ENCODE measurements around the gene GIMAP4. TPM values are rescaled to one million over a fixed set of nuclear protein-coding genes. Genes with fewer than 3 reads are reported as not detected.
A peak's percentile ranks its signal among the peaks of the same experiment; 100 is the strongest.
"Not testable (repeated sequence)": the region's sequence is repeated elsewhere in the genome, so short reads cannot be mapped to it uniquely, and the experiment has no call there.

Gene GIMAP4
- total RNA-seq, 2 experiments from 2014 or later = 180 to 193 TPM

DNA sequence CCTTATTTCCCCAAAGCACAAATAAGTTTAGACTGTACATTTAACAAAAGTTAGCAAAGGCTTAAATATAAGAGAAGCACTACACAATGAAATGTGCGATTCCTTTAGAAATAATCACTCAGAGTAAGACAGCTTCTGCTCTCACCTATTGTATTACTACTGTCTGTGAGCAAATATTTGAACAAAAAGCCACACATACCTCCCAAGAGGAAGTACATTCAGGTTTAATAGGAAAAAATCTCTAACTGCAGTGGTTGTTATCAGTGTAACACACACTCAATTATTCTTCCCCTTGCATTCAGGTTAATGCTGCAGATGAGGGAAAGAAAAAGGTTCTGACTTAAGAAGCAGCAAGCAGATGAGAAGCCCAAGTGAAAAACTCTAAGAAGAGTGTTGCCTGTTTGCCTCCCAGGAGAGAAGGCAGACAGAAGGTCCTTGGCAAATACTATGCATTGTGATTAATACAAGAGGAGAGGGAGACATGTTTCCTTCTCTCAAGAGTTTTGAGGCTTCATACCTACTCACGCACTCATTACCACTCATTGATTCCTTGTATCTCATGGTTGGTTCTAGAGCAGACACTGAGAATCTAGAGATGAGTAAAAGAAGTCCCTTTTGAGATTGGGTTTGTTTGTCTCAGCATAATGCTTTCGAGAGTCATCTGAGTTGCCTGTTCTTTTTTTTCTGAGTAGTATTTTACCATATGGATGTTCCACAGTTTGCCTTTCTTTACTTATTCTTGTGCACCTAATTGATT lies 13.6 kb downstream of the GIMAP4 start:
- Mint-ChIP-seq H3K27ac (peak overlapping the region; percentile 27), H3K27me3 (ENCODE audit: low read depth) (no peaks in the 10 kb centered on the region), H3K4me1 (ENCODE audit: low read depth) (peaks cover 36% of the 10 kb centered on the region), H3K9me3 (peaks cover 65% of the 10 kb centered on the region), H3K4me3 (no peak overlapping the region), H3K36me3 (ENCODE audit: low read depth) (peaks cover 30% of the 10 kb centered on the region)
- no peak for DNase-seq
- CTCF ChIA-PET = no interaction called here
- intact Hi-C loops (cut with micrococcal nuclease) = no loop called here

DNA sequence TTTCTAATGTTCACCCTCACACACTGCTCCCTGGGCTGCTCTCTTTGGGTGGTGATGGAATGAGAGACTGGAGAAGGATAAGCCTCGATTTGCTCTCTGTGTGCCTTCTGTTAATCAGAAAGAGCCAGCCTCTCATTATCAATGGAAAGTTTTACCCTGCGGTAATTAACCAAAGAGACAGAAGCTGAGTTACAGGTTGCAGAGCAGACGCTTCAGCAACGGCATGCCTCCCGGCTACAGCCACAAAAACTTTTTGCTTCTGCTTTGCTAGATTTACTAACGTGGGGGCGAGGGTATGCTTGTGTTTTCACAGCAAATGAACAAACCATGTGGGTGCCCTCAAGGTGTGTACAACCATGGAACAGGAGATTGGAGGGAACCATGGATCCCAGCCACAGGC lies 18.0 kb downstream of the GIMAP4 start:
- no peaks in the 10 kb centered on the region for H3K27me3 Mint-ChIP-seq (ENCODE audit: low read depth)
- H3K4me3 Mint-ChIP-seq = peak overlapping the region; percentile 5
- H3K36me3 Mint-ChIP-seq (ENCODE audit: low read depth) = peaks cover 16% of the 10 kb centered on the region
- peaks cover 45% of the 10 kb centered on the region for H3K9me3 Mint-ChIP-seq
- intact Hi-C loops (cut with micrococcal nuclease) = no loop called here
- no peak for DNase-seq
- CTCF ChIA-PET = interaction anchor here (1.6 kb wide), 1 partner anchor 30 kb away, joined by 4 read pairs; no protein-coding TSS in a partner anchor
- H3K27ac Mint-ChIP-seq = peak overlapping the region; percentile 56
- H3K4me1 Mint-ChIP-seq (ENCODE audit: low read depth) = peaks cover 48% of the 10 kb centered on the region

DNA sequence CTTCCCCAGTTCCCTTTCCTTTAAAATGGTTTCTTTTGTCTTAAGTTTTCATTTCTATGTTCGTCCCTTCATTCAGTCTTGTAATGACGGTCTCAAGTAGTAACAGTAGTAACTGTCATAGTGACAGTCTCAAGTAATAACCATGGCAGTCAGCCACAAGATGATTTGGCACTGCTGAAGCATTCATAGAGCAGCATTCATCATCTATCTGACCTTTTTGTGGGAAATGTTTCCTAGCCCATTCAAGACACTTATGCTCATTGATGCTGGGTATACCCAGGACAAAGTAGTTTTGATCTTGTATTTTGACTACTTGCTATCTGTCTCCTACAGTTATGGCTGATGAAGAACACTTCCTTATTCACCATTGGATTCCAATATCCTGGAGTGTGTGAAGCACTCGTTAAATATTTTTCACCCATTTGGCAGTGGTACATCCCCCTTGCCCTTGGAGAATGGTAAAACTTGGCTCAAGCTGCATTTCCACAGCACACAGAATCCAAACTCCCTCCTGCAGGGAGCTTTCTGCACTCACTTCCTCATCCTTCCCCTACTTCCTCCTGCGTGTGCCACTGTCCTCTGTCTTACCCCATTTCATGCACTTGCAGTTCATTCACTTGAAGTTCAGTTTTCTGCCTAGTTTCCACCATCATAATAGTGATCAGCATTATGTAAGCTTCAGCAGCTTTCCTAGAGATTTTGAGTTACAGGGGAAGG lies 19.0 kb downstream of the GIMAP4 start:
- H3K4me1 Mint-ChIP-seq (ENCODE audit: low read depth) = peaks cover 48% of the 10 kb centered on the region
- no peak overlapping the region for H3K4me3 Mint-ChIP-seq
- peaks cover 35% of the 10 kb centered on the region for H3K9me3 Mint-ChIP-seq
- CTCF ChIA-PET = interaction anchor here (0.8 to 1.6 kb wide), 5 partner anchors 11 to 149 kb away, joined by 3 to 4 read pairs (median 3); no protein-coding TSS in a partner anchor
- DNase-seq = peak; percentile 49
- H3K27me3 Mint-ChIP-seq (ENCODE audit: low read depth) = no peaks in the 10 kb centered on the region
- intact Hi-C loops (cut with micrococcal nuclease) = no loop called here
- H3K27ac Mint-ChIP-seq = peak overlapping the region; percentile 68
- peaks cover 11% of the 10 kb centered on the region for H3K36me3 Mint-ChIP-seq (ENCODE audit: low read depth)

DNA sequence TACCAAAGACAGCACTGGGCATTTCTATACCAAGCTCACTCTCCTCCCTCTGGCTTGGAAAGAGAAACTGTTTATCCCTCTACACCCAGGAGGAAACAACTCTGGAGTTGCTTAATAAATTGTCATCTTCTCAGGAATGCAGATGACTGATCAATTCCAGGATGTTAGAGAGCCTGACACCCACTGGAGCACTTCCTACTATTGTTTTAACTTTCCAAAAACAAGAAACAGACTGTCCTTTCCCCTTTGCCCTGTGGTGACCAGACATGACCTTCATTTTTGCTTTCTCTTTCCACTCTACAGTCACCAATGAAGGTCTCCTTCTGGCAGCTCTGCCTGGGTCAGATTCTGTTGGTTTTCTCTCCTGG lies 19.6 kb downstream of the GIMAP4 start:
- CTCF ChIA-PET = interaction anchor here (0.8 to 1.6 kb wide), 6 partner anchors 11 to 151 kb away, joined by 3 to 4 read pairs (median 3); partner anchors contain the start of gene GIMAP5
- Mint-ChIP-seq H3K4me3 (peak overlapping the region; percentile 23), H3K36me3 (ENCODE audit: low read depth) (peaks cover 14% of the 10 kb centered on the region), H3K4me1 (ENCODE audit: low read depth) (peaks cover 49% of the 10 kb centered on the region), H3K27ac (peak overlapping the region; percentile 68), H3K27me3 (ENCODE audit: low read depth) (no peaks in the 10 kb centered on the region), H3K9me3 (peaks cover 35% of the 10 kb centered on the region)
- intact Hi-C loops (cut with micrococcal nuclease) = no loop called here
- DNase-seq = peak; percentile 43

DNA sequence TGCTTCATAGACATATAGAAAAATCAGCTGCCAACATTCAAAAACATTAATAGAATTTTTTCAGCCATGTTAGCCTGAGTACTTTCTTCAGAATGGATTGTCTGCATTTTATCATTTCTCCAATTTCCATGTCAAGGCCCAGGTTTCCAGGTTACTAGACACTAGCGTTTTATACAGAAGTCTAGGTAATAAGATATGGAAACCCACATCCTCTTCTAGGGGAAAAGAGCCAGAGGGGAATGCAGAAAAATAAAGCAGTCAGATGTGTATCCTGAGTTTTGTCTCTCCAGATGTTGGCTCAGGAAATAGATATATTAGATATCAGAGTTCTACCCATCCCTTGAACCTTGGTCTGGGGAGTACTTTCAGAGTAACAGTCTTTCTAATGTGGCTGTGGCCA lies 20.4 kb downstream of the GIMAP4 start:
- H3K27me3 Mint-ChIP-seq (ENCODE audit: low read depth) = no peaks in the 10 kb centered on the region
- DNase-seq = no peak
- intact Hi-C loops (cut with micrococcal nuclease) = no loop called here
- peaks cover 36% of the 10 kb centered on the region for H3K9me3 Mint-ChIP-seq
- H3K36me3 Mint-ChIP-seq (ENCODE audit: low read depth) = peaks cover 21% of the 10 kb centered on the region
- peaks cover 49% of the 10 kb centered on the region for H3K4me1 Mint-ChIP-seq (ENCODE audit: low read depth)
- H3K4me3 Mint-ChIP-seq = no peak overlapping the region
- CTCF ChIA-PET = interaction anchor here (1.0 kb wide), 1 partner anchor 150 kb away, joined by 3 read pairs; the partner anchor contains the start of gene GIMAP5
- H3K27ac Mint-ChIP-seq = no peak overlapping the region

DNA sequence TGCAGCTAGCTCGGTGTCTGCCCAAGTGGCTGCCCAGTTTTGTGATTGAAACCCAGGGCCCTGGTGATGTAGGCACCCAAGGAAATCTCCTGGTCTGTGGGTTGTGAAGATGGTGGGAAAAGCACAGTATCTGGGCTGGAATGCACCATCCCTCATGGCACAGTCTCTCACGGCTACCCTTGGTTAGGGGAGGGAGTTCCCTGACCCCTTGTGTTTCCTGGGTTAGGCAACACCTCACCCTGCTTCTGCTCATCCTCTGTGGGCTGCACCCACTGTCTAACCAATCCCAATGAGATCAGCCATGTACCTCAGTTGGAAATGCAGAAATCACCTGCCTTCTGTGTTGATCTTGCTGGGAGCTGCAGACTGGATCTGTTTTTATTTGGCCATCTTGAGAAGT lies 27.6 kb downstream of the GIMAP4 start:
- H3K4me3 Mint-ChIP-seq = no peak overlapping the region
- CTCF ChIA-PET = no interaction called here
- peaks cover 33% of the 10 kb centered on the region for H3K36me3 Mint-ChIP-seq (ENCODE audit: low read depth)
- intact Hi-C loops (cut with micrococcal nuclease) = no loop called here
- no peak for DNase-seq
- no peaks in the 10 kb centered on the region for H3K27me3 Mint-ChIP-seq (ENCODE audit: low read depth)
- peaks cover 55% of the 10 kb centered on the region for H3K4me1 Mint-ChIP-seq (ENCODE audit: low read depth)
- H3K9me3 Mint-ChIP-seq = peaks cover 42% of the 10 kb centered on the region
- H3K27ac Mint-ChIP-seq = no peak overlapping the region

DNA sequence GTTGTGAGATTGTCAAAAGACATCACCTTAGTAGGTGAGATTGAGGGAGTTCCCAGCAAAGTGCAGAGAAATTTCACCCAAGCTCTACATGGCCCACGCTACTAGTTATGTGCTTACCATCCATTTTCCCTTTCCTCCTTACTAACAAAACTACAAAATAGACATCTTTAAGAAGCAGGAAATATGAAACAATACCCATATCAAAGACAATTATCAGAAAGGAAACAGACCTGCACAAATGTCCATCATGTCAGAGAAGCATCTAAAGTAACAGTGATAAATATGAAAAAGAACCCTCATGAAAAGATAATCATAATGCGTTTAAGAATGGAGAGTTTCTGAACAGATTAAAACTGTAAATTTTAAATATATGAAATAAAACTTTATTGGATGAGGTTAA lies 28.2 kb downstream of the GIMAP4 start:
- Mint-ChIP-seq H3K27me3 (ENCODE audit: low read depth) (no peaks in the 10 kb centered on the region), H3K4me3 (no peak overlapping the region), H3K27ac (no peak overlapping the region), H3K36me3 (ENCODE audit: low read depth) (peaks cover 38% of the 10 kb centered on the region), H3K4me1 (ENCODE audit: low read depth) (peaks cover 57% of the 10 kb centered on the region), H3K9me3 (peaks cover 47% of the 10 kb centered on the region)
- no peak for DNase-seq
- CTCF ChIA-PET = no interaction called here
- intact Hi-C loops (cut with micrococcal nuclease) = no loop called here

DNA sequence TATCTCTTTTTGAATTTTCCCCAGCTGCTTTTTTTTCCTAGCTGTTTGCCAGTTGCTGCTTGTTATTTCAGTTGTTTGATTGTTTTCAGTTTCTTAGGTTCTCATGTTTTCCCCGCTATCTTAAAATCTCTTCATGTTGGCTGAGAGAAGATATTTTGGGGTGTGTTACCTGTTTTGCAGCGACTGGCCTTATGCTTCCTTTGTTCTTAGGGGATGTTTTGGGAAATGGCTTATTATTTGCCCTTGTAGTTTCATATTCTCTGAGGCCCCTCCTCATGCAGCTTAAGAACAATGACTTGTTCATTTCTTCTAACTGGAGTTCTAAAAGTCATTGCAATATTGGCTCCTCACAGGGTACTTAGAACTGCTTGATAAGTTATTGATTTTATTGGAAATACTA lies 36.4 kb downstream of the GIMAP4 start:
- intact Hi-C loops (cut with micrococcal nuclease); H3K4me3 Mint-ChIP-seq; H3K27me3 Mint-ChIP-seq (ENCODE audit: low read depth); DNase-seq: not testable (repeated sequence)
- CTCF ChIA-PET = interaction anchor here (1.1 kb wide), 1 partner anchor 35 kb away, joined by 3 read pairs; no protein-coding TSS in a partner anchor
- H3K27ac Mint-ChIP-seq = peak overlapping the region; percentile 53
- H3K4me1 Mint-ChIP-seq (ENCODE audit: low read depth) = peaks cover 56% of the 10 kb centered on the region
- peaks cover 23% of the 10 kb centered on the region for H3K36me3 Mint-ChIP-seq (ENCODE audit: low read depth)
- H3K9me3 Mint-ChIP-seq = peaks cover 32% of the 10 kb centered on the region

DNA sequence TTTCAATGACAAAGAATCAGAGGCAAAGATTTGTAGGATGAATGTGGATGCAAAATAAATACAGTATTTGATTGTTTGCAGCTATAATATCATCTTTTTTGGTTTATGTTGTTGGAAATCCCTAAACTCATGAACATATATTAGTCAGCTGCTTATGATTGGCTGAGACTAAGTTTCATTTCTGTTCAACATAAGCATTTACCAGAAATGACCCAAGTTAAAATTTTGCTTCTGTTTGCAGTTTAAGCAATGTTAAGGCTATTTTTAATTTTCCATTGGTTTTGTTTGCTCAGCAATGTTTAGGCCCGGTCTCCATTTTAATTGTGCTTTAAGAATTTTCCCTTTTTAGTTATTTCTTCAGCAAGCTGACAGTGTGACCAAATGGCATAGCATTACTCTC lies 43.0 kb downstream of the GIMAP4 start:
- intact Hi-C loops (cut with micrococcal nuclease) = loop anchor here (1.0 to 10.0 kb wide), 2 partner anchors 55 to 735 kb away; partner anchors contain the start of gene NUB1
- H3K9me3 Mint-ChIP-seq = peaks cover 9% of the 10 kb centered on the region
- no peak overlapping the region for H3K4me3 Mint-ChIP-seq
- peaks cover 83% of the 10 kb centered on the region for H3K4me1 Mint-ChIP-seq (ENCODE audit: low read depth)
- CTCF ChIA-PET = interaction anchor here (0.6 to 0.7 kb wide), 2 partner anchors 161 to 252 kb away, joined by 3 read pairs; no protein-coding TSS in a partner anchor
- peaks cover 17% of the 10 kb centered on the region for H3K36me3 Mint-ChIP-seq (ENCODE audit: low read depth)
- H3K27ac Mint-ChIP-seq = peak overlapping the region; percentile 92
- DNase-seq = no peak
- no peaks in the 10 kb centered on the region for H3K27me3 Mint-ChIP-seq (ENCODE audit: low read depth)

DNA sequence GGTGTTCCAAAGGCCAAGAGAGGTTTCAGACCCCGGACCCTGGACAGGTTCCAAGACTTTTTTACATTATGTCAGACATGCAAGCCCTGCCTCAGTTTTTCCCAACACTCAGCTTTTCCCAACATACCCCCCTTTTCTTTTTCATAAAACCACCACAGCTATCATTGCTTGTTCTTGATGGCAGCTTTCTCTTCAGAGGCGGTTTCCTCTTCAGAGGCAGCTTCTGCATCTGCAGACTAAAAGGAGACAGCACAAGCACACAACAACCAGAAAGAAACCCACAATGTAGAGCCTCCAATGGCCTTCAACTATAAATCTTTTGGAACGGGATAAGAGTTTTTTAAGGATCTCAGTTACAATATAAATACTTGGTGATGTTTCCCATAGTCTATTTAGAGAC lies 45.7 kb downstream of the GIMAP4 start:
- CTCF ChIA-PET = no interaction called here
- Mint-ChIP-seq H3K4me1 (ENCODE audit: low read depth) (peaks cover 75% of the 10 kb centered on the region), H3K9me3 (peaks cover 11% of the 10 kb centered on the region), H3K27me3 (ENCODE audit: low read depth) (no peaks in the 10 kb centered on the region), H3K36me3 (ENCODE audit: low read depth) (peaks cover 13% of the 10 kb centered on the region), H3K27ac (peak overlapping the region; percentile 32), H3K4me3 (no peak overlapping the region)
- intact Hi-C loops (cut with micrococcal nuclease) = loop anchor here (2.0 to 10.0 kb wide), 2 partner anchors 44 to 732 kb away; partner anchors contain the start of gene NUB1
- DNase-seq = no peak

DNA sequence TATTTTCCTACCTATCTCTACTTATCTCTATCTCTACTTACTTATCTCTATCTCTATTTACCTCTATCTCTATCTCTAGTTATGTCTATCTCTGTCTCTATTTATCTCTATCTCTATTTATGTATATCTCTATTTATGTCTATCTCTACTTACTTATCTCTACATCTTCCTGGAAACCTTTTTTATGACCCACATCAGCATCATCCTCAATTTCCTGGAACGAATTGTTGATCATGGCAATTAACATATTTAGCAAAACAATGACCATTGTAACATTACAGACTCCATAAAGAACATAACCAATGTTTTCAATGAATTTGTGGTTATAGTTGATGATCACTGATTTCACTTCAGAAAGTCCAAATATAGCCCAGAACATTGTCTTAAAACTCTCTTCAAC lies 46.7 kb downstream of the GIMAP4 start:
- intact Hi-C loops (cut with micrococcal nuclease) = loop anchor here (2.0 to 10.0 kb wide), 2 partner anchors 45 to 731 kb away; partner anchors contain the start of gene NUB1
- no peaks in the 10 kb centered on the region for H3K27me3 Mint-ChIP-seq (ENCODE audit: low read depth)
- no peak for DNase-seq
- no peak overlapping the region for H3K4me3 Mint-ChIP-seq
- peaks cover 16% of the 10 kb centered on the region for H3K36me3 Mint-ChIP-seq (ENCODE audit: low read depth)
- peak overlapping the region; percentile 73 for H3K27ac Mint-ChIP-seq
- H3K4me1 Mint-ChIP-seq (ENCODE audit: low read depth) = peaks cover 67% of the 10 kb centered on the region
- CTCF ChIA-PET = interaction anchor here (1.3 kb wide), 1 partner anchor 28 kb away, joined by 4 read pairs; no protein-coding TSS in a partner anchor
- H3K9me3 Mint-ChIP-seq = peaks cover 15% of the 10 kb centered on the region

DNA sequence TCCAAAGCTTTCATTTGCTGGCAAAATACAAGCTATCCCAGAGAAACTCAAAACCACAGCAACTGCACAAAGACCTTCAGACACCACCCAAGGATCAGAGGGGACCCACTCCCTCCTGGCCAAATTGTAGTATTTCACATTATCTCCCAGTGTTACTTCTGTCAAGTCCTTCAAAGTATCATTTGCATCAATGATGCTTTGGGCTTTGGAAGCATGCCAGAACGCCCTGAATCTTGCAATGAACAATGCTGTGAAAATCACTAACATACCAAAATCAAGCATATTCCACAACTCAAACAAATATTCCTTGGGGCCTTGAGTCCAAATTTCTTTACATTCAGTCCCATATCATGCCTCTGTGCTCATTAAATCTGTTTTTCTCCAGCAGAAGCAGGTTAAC lies 47.2 kb downstream of the GIMAP4 start:
- peak; percentile 41 for DNase-seq
- Mint-ChIP-seq H3K9me3 (peaks cover 15% of the 10 kb centered on the region), H3K4me1 (ENCODE audit: low read depth) (peaks cover 65% of the 10 kb centered on the region), H3K36me3 (ENCODE audit: low read depth) (peaks cover 16% of the 10 kb centered on the region), H3K27ac (peak overlapping the region; percentile 73)
- H3K4me3 Mint-ChIP-seq; H3K27me3 Mint-ChIP-seq (ENCODE audit: low read depth): not testable (repeated sequence)
- intact Hi-C loops (cut with micrococcal nuclease) = loop anchor here (10.0 kb wide), 1 partner anchor 730 kb away; the partner anchor contains the start of gene NUB1
- CTCF ChIA-PET = interaction anchor here (1.3 to 1.8 kb wide), 2 partner anchors 9 to 28 kb away, joined by 4 read pairs; no protein-coding TSS in a partner anchor

Data from activated naive CD4-positive, alpha-beta T cell treated with anti-CD3 and anti-CD28 coated beads for 36 hours (primary cell).